ENCODE results near the gene CHI3L2. TPM values are rescaled to one million over a fixed set of nuclear protein-coding genes. Genes with fewer than 3 reads are reported as not detected.

The CHI3L2 gene
- total and polyA plus RNA-seq, 2 donors from 2014 or later, result 5.8 to 27.2 TPM

GRCh38 chr1:111197598-111198284, 29.8 kb upstream of the CHI3L2 start:
- Histone ChIP-seq H3K36me3 (ENCODE audit: control insufficient read depth in 2 of 3, insufficient read depth in 3 of 3, low read length in 3 of 3) (peaks cover 0 to 9% (median 6%) of the 10 kb centered on the region in 3 donors), H3K9me3 (ENCODE audit: control insufficient read depth in 2 of 3, insufficient read depth in 1 of 3, low read length in 3 of 3) (no peaks in the 10 kb centered on the region), H3K4me3 (ENCODE audit: low read length in 3 of 3) (no peak overlapping the region), H3K9ac (ENCODE audit: low read length in 3 of 3) (no peak overlapping the region), H3K4me1 (ENCODE audit: control insufficient read depth in 2 of 3, insufficient read depth in 2 of 3, low read depth in 1 of 3, low read length in 3 of 3) (peaks cover 0 to 44% (median 32%) of the 10 kb centered on the region in 3 donors), H3K27ac (ENCODE audit: low read depth in 2 of 2, low read length in 2 of 2) (no peak overlapping the region), H3K27me3 (ENCODE audit: control insufficient read depth, insufficient read depth, low read length) (no peaks in the 10 kb centered on the region)
- DNase-seq (peak in 1 of 5 donors; percentile 77), FAIRE-seq (no peak)
- intact Hi-C loops (cut with DNase I), result no loop called here
- TF ChIP-seq, protein P1, sequence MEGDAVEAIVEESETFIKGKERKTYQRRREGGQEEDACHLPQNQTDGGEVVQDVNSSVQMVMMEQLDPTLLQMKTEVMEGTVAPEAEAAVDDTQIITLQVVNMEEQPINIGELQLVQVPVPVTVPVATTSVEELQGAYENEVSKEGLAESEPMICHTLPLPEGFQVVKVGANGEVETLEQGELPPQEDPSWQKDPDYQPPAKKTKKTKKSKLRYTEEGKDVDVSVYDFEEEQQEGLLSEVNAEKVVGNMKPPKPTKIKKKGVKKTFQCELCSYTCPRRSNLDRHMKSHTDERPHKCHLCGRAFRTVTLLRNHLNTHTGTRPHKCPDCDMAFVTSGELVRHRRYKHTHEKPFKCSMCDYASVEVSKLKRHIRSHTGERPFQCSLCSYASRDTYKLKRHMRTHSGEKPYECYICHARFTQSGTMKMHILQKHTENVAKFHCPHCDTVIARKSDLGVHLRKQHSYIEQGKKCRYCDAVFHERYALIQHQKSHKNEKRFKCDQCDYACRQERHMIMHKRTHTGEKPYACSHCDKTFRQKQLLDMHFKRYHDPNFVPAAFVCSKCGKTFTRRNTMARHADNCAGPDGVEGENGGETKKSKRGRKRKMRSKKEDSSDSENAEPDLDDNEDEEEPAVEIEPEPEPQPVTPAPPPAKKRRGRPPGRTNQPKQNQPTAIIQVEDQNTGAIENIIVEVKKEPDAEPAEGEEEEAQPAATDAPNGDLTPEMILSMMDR (IDR thresholded peaks at IDR 0.05; ENCODE audit: borderline replicate concordance, extremely low read depth, insufficient read depth), result peak; percentile 4

- intact Hi-C loops (cut with DNase I), result no loop called here
- H3K27me3 ChIP-seq (ENCODE audit: control insufficient read depth, insufficient read depth, low read length), result no peaks in the 10 kb centered on the region
- peaks cover 0 to 43% (median 24%) of the 10 kb centered on the region in 3 donors for H3K4me1 ChIP-seq (ENCODE audit: control insufficient read depth in 2 of 3, insufficient read depth in 2 of 3, low read depth in 1 of 3, low read length in 3 of 3)
- no peak overlapping the region for H3K4me3 ChIP-seq (ENCODE audit: low read length in 3 of 3)
- no peak for FAIRE-seq
- TF ChIP-seq, protein P1 (IDR thresholded peaks at IDR 0.05; ENCODE audit: borderline replicate concordance, extremely low read depth, insufficient read depth), result no peak
- DNase-seq, result no peak
- no peak overlapping the region for H3K9ac ChIP-seq (ENCODE audit: low read length in 3 of 3)
- H3K36me3 ChIP-seq (ENCODE audit: control insufficient read depth in 2 of 3, insufficient read depth in 3 of 3, low read length in 3 of 3), result peaks cover 0 to 6% (median 6%) of the 10 kb centered on the region in 3 donors
- no peaks in the 10 kb centered on the region for H3K9me3 ChIP-seq (ENCODE audit: control insufficient read depth in 2 of 3, insufficient read depth in 1 of 3, low read length in 3 of 3)
- H3K27ac ChIP-seq (ENCODE audit: low read depth in 2 of 2, low read length in 2 of 2), result no peak overlapping the region
Measured at GRCh38 chr1:111198836-111199235, 28.7 kb upstream of the CHI3L2 start.

- FAIRE-seq, result no peak
- Histone ChIP-seq H3K36me3 (ENCODE audit: control insufficient read depth in 2 of 3, insufficient read depth in 3 of 3, low read length in 3 of 3) (peaks cover 0 to 6% (median 5%) of the 10 kb centered on the region in 3 donors), H3K27ac (ENCODE audit: low read depth in 2 of 2, low read length in 2 of 2) (peak overlapping the region in 1 of 2 donors; percentile 26)
Measured at GRCh38 chr1:111199329-111199728, 28.2 kb upstream of the CHI3L2 start.

More at GRCh38 chr1:111199329-111199728, 28.2 kb upstream of the CHI3L2 start:
- Histone ChIP-seq H3K4me3 (ENCODE audit: low read length in 3 of 3) (peak overlapping the region in 1 of 3 donors; percentile 0), H3K9me3 (ENCODE audit: control insufficient read depth in 2 of 3, insufficient read depth in 1 of 3, low read length in 3 of 3) (no peaks in the 10 kb centered on the region), H3K9ac (ENCODE audit: low read length in 3 of 3) (no peak overlapping the region), H3K27me3 (ENCODE audit: control insufficient read depth, insufficient read depth, low read length) (no peaks in the 10 kb centered on the region), H3K4me1 (ENCODE audit: control insufficient read depth in 2 of 3, insufficient read depth in 2 of 3, low read depth in 1 of 3, low read length in 3 of 3) (peaks cover 0 to 40% (median 24%) of the 10 kb centered on the region in 3 donors)
- DNase-seq, result no peak
- intact Hi-C loops (cut with DNase I), result no loop called here
- TF ChIP-seq, protein P1 (IDR thresholded peaks at IDR 0.05; ENCODE audit: borderline replicate concordance, extremely low read depth, insufficient read depth), result no peak

All from kidney (tissue), 14 donors.